GM04504 (cell line): ENCODE measurements around the gene GYS1.

Source experiments
- DNase-seq: peaks from one replicate; pipeline ENCODE4 v3.0.0-alpha.2; 2012; ENCODE audit warnings: low read depth

The GYS1 gene

GRCh38 chr19:48988860-48989259, 4.2 kb downstream of the GYS1 start:
- DNase-seq, result no peak

- DNase-seq, result no peak
Measured at GRCh38 chr19:48988286-48988685, 4.8 kb downstream of the GYS1 start.

DNA sequence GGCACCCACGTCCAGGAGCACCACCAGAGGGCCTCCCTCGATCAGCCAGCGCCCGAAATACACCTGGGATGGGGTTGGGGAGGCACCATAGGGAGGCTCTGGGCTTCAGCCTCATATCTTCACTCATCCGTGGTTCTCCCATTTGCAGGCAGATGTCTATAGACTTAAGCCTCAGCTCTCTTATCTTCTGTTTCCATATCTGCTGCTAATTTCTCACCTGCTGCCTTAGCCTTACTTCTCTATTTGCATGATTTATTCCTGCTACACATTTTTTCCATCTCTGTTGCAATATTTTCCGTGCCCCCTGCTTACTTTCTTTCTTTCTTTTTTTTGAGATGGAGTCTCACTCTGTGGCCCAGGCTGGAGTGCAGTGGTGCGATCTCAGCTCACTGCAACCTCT, 5.8 kb downstream of the GYS1 start:
- DNase-seq, result no peak

- no peak for DNase-seq
Measured at GRCh38 chr19:48986211-48986610, 6.9 kb downstream of the GYS1 start.

GRCh38 chr19:48985711-48986110, 7.4 kb downstream of the GYS1 start:
- no peak for DNase-seq

- DNase-seq, result no peak
Measured at GRCh38 chr19:48982280-48982679, 10.8 kb downstream of the GYS1 start.

- DNase-seq, result no peak
Measured at GRCh38 chr19:48977061-48977460, 16.0 kb downstream of the GYS1 start.

- DNase-seq, result no peak
Measured at GRCh38 chr19:48975947-48976847, 16.9 kb downstream of the GYS1 start.

GRCh38 chr19:48970923-48971395, 22.1 kb downstream of the GYS1 start:
- DNase-seq, result peak; percentile 40

DNA sequence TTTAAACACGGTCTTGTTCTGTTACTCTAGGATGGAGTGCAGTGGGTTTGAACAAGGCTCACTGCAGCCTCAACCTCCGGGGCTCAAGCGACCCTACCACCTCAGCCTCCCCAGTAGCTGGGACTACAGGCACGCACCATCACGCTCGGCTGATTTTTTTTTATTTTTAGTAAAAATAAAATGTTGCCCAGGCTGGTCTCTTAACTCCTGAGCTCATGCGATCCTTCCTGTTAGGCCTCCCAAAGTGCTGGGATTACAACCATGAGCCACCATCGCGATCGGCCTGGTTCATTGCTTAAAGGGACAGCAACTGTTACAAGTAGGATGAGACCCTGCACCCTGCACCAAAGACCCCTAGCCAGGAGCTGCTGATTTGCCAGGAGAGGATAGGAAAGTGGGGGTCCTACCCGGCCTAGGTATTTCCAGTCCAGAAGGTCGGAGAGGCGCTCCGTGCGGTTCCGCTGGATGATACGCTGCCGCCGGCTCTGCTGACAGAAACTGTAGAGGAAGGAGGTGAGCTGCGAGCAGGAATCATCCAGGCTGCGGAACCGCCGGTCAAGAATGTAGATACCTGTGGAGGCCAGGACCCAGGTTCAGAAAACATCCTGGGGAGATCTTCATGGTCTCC, 22.9 kb downstream of the GYS1 start:
- DNase-seq, result no peak

GRCh38 chr19:48969276-48970138, 23.6 kb downstream of the GYS1 start:
- no peak for DNase-seq

GRCh38 chr19:48968813-48969218, 24.3 kb downstream of the GYS1 start:
- no peak for DNase-seq

- peak; percentile 25 for DNase-seq
Measured at GRCh38 chr19:48968179-48968661, 24.9 kb downstream of the GYS1 start.

DNA sequence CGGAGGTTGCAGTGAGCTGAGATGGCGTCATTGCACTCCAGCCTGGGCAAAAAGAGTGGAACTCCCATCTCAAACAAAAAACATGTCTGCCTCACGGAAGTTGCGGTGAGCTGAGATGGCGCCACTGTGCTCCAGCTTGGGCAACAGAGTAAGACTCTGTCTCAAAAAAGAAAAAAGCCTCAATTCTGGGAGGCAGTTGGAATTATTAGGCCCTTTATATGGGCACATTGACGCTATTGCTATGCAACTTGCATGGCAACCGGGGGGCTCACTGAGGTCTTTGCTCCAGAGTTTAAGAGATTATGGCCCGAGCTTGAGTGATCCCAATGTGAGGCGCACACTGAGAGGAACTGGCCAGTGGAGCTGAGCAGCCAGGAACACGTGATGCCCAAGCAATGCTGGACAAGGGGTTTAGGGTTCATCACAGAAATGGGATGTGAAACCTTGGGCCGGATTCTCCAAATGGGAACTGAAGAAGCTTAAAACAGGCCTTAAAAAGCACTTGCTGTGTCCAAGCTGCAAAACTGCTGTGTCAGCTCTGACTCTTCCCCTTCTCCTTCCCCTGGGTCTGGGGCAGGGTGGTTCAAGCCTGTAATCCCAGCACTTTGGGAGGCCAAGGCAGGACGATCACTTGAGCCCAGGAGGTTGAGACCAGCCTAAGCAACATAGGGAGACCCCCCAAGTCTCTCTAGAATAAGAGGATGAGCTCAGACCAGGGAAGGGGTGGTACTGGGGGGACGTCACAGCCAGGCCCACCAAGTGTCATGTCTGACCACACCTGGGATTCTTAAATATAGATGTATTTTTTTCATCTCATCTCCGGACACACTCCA, 25.5 kb downstream of the GYS1 start:
- DNase-seq, result peak; percentile 42

- DNase-seq, result no peak
Measured at GRCh38 chr19:48966541-48967345, 26.4 kb downstream of the GYS1 start.

DNA sequence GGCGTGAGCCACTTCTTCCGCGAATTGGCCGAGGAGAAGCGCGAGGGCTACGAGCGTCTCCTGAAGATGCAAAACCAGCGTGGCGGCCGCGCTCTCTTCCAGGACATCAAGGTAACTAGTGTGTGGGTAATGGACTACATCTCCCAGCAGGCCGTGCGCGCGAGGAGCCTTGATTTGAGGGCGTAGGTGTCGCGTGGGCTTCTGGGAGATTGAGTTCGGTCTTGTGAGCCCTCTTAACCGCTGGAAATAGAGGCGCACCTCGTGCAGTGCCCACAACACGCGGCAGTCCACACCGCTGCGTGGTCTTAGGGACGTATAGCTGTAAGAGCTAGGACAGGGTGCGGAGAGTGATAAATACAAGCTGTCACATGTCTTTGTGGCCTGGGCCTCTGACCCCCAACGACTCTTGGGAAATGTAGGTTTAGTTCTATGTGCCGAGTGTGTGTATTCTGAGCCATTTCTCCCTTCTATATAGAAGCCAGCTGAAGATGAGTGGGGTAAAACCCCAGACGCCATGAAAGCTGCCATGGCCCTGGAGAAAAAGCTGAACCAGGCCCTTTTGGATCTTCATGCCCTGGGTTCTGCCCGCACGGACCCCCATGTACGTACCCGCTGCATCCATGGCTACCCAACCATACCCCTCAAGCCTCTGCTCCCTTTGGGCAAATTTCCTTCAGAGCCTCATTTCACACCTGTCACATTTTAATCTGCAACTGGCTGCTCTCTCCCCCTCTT, 27.1 kb downstream of the GYS1 start:
- DNase-seq, result peak; percentile 45

GRCh38 chr19:48965040-48965805, 27.9 kb downstream of the GYS1 start, which contains the start of gene FTL:
TSS of gene FTL (plus strand) at chr19:48965309. CDS start at chr19:48965508, 199 bp downstream.
- peak; percentile 91 for DNase-seq

- DNase-seq, result peak; percentile 33
Measured at GRCh38 chr19:48964205-48965039, 28.7 kb downstream of the GYS1 start.
